Measurements from ENCODE around the gene ATP10A. TPM values are rescaled to one million over a fixed set of nuclear protein-coding genes. Genes with fewer than 3 reads are reported as not detected.

ATP10A gene
- total and polyA plus RNA-seq, 12 donors, result 0.67 to 31.8 (median 16.1) TPM

DNA sequence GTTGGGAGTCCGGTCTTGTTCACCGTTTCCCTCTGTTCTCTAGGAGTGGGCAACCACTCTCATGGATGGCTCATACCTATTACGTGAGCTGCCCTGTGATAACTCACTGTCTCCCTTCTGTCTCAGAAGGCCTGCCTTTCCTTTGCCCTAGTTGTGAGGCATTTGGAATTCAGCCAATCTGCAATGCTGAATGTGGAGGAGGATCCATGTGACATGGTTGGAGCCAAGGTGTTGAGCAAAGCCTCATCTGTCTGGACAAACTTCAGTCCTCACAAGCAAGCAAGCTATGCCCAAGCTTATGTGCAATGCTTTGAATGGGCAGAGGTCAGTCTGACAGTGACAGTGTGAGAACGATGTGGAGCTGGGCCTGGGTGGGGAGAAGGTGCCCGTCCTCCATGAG lies 37.8 kb upstream of the ATP10A start:
- Histone ChIP-seq H3K27me3 (no peaks in the 10 kb centered on the region), H3K36me3 (replicated peaks in 1 of 2) (no peaks in the 10 kb centered on the region)

DNA sequence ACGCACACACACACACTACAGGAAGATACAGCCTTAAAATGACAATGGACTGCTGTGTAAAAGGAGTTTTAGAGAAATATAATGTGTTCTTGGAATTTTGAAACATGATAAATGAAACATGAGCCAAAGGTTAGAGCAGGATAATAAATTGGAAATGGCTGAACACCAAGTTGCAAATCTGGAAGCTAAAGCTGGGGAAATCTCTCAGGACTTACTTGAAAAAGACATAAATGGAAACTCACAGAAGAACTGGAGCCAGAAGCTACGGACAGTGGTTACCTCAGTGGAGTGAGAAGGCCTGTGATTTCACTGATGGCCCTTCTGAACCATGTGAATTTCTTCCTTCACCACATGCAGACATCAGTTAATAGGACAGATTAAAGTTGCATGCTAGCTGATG lies 37.3 kb upstream of the ATP10A start:
- Histone ChIP-seq H3K4me3 (no peak overlapping the region), H3K27me3 (no peaks in the 10 kb centered on the region), H3K9me3 (replicated peaks in 1 of 3) (no peaks in the 10 kb centered on the region), H3K27ac (peak overlapping the region in 1 of 5 donors; percentile 60), H3K36me3 (replicated peaks in 1 of 2) (no peaks in the 10 kb centered on the region), H3K4me1 (replicated peaks in 1 of 2) (peaks cover 0 to 4% of the 10 kb centered on the region in 2 donors)
- intact Hi-C loops (cut with DNase I), result no loop called here
- TF ChIP-seq, protein P1, sequence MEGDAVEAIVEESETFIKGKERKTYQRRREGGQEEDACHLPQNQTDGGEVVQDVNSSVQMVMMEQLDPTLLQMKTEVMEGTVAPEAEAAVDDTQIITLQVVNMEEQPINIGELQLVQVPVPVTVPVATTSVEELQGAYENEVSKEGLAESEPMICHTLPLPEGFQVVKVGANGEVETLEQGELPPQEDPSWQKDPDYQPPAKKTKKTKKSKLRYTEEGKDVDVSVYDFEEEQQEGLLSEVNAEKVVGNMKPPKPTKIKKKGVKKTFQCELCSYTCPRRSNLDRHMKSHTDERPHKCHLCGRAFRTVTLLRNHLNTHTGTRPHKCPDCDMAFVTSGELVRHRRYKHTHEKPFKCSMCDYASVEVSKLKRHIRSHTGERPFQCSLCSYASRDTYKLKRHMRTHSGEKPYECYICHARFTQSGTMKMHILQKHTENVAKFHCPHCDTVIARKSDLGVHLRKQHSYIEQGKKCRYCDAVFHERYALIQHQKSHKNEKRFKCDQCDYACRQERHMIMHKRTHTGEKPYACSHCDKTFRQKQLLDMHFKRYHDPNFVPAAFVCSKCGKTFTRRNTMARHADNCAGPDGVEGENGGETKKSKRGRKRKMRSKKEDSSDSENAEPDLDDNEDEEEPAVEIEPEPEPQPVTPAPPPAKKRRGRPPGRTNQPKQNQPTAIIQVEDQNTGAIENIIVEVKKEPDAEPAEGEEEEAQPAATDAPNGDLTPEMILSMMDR (IDR thresholded peaks at IDR 0.05), result no peak
- no peak for TF ChIP-seq POLR2A (IDR thresholded peaks at IDR 0.05)
- 41 to 74% (median 56%) methylated on average over 2 of the region's 2 CpGs for WGBS, 4 donors
- DNase-seq, result no peak

More for the DNA sequence above, 37.8 kb upstream of the ATP10A start:
- no peak for TF ChIP-seq POLR2A (IDR thresholded peaks at IDR 0.05)
- TF ChIP-seq, protein P1 (IDR thresholded peaks at IDR 0.05), result no peak
- H3K9me3 ChIP-seq (replicated peaks in 1 of 3), result no peaks in the 10 kb centered on the region
- intact Hi-C loops (cut with DNase I), result no loop called here
- peak in 4 of 7 donors; percentile 29 to 60 (median 48) for DNase-seq
- peak overlapping the region in 1 of 5 donors; percentile 60 for H3K27ac ChIP-seq
- peaks cover 0 to 3% of the 10 kb centered on the region in 2 donors for H3K4me1 ChIP-seq (replicated peaks in 1 of 2)
- H3K4me3 ChIP-seq, result no peak overlapping the region
- WGBS, 4 donors, result 70 to 77% (median 74%) methylated on average over 5 of the region's 5 CpGs

DNA sequence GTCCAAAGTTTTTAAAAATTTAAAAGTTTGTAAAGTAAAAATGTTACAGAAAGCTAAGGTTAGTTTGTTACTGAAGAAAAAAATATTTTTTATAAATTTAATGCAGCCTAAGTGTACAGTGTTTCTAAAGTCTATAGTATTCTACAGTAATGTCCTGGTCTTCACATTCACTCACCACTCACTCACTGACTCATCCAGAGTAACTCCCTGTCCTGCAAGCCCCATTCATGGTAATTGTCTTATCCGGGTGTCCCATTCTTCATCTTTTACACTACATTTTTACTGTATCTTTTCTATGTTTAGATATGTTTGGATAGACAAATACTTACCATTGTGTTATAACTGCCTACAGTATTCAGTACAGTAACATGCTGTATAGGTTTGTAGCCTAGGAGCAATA lies 36.7 kb upstream of the ATP10A start:
- H3K9me3 ChIP-seq (replicated peaks in 1 of 3), result no peaks in the 10 kb centered on the region
- DNase-seq, result no peak
- TF ChIP-seq, protein P1 (IDR thresholded peaks at IDR 0.05), result no peak
- TF ChIP-seq POLR2A (IDR thresholded peaks at IDR 0.05), result no peak
- no peaks in the 10 kb centered on the region for H3K27me3 ChIP-seq
- intact Hi-C loops (cut with DNase I), result no loop called here
- no peaks in the 10 kb centered on the region for H3K36me3 ChIP-seq (replicated peaks in 1 of 2)
- H3K4me1 ChIP-seq (replicated peaks in 1 of 2), result peaks cover 0 to 4% of the 10 kb centered on the region in 2 donors
- no peak overlapping the region for H3K27ac ChIP-seq
- WGBS, 4 donors, result 39 to 95% (median 62%) methylated on average over 1 of the region's 1 CpG
- no peak overlapping the region for H3K4me3 ChIP-seq

DNA sequence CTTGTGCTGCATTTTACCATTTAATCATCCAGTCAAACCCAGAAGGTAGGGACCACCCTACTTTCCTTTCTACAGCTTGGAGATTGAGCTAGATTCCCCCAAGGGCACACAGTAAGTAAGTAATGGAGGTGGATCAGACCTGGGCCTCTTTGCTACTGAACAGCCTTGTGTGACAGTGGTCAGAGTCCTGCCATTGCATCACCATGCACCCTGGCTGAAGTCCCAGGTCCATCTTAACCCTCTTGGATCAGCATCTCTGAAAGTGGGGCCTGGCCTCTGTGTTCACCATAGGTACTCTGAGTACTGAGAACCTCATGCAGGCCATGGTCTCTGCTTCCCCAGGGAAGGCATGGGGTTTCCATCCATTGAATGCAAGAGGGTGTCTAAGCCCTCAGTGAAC lies 34.5 kb upstream of the ATP10A start:
- intact Hi-C loops (cut with DNase I), result no loop called here
- Histone ChIP-seq H3K4me1 (replicated peaks in 1 of 2) (peaks cover 0 to 4% of the 10 kb centered on the region in 2 donors), H3K4me3 (no peak overlapping the region), H3K27ac (no peak overlapping the region), H3K9me3 (replicated peaks in 1 of 3) (no peaks in the 10 kb centered on the region), H3K36me3 (replicated peaks in 1 of 2) (no peaks in the 10 kb centered on the region), H3K27me3 (no peaks in the 10 kb centered on the region)
- DNase-seq, result no peak
- TF ChIP-seq, protein P1 (IDR thresholded peaks at IDR 0.05), result no peak
- no peak for TF ChIP-seq POLR2A (IDR thresholded peaks at IDR 0.05)

All from adrenal gland (tissue), 12 donors.